Suprapubic skin (tissue), 4 donors: Measurements from ENCODE around the gene MIXL1.

Experiments used
- CTCF ChIP-seq, 2 donors: fragments of 200-600 bp in 1 of 2; fragments of 450-650 bp in 1 of 2; sonication (generic) in 1 of 2; IDR thresholded peaks; one replicate each; pipeline ENCODE4 v1.5.1; 2016 to 2019; ENCODE audit warnings: antibody characterized with exemption in 2 of 2, mild to moderate bottlenecking in 1 of 2, moderate library complexity in 1 of 2
- POLR2A ChIP-seq, 2 donors: fragments of 450-650 bp; IDR thresholded peaks; one replicate each; pipeline ENCODE4 v1.6.1; 2017; ENCODE audit warnings: antibody characterized with exemption in 2 of 2, mild to moderate bottlenecking in 2 of 2, moderate library complexity in 2 of 2
- POLR2AphosphoS5 ChIP-seq, 3 donors: sonication (generic); formaldehyde crosslinking; IDR thresholded peaks; one replicate each; pipeline ENCODE4 v1.6.1; 2017; ENCODE audit warnings: antibody characterized with exemption in 3 of 3

- TF ChIP-seq CTCF (IDR thresholded peaks at IDR 0.05) (no peak), POLR2AphosphoS5 (IDR thresholded peaks at IDR 0.05) (no peak), POLR2A (IDR thresholded peaks at IDR 0.05) (no peak)
Observed at GRCh38 chr1:226202246-226202645, 21.2 kb upstream of the MIXL1 start.
